Measurements from ENCODE around the gene NKAIN1.

DNA sequence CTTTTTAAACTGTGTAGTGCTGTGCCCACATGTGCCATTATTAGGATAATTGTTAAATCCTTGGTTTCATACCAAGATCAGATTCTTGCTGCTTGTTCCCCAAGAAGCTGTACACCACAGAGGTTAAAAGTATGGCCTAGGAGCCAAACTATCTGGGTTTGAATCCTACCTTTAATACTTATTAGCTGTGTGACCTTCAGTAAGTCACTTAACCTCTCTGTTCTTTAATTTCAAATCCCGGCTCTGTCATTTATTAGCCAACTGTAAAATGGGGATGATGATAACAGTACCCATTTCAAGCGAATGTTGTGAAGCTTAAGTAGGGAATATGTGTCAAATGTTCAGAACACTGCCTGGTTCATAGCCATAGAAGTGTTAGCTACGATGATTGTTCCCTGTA, 32.6 kb downstream of the NKAIN1 start:
- TF ChIP-seq CTCF (IDR thresholded peaks at IDR 0.05 in 2 of 3, conservative IDR thresholded peaks at IDR 0.05 in 1 of 3; ENCODE audit: borderline replicate concordance in 1 of 3, insufficient read depth in 1 of 3, low read depth in 2 of 3, low read length in 2 of 3) (no peak), YY1 (IDR thresholded peaks at IDR 0.05; ENCODE audit: extremely low read depth, insufficient replicate concordance, low read depth, low read length) (no peak), ZNF274 (IDR thresholded peaks at IDR 0.05; ENCODE audit: low read depth, low read length) (no peak), ZFX (IDR thresholded peaks at IDR 0.05) (no peak), TCF7L2 (IDR thresholded peaks at IDR 0.05; ENCODE audit: borderline replicate concordance, extremely low read depth, insufficient read depth, insufficient read length) (no peak), SIN3A (IDR thresholded peaks at IDR 0.05; ENCODE audit: low read depth) (no peak), ATF3 (IDR thresholded peaks at IDR 0.05) (no peak), CEBPB (IDR thresholded peaks at IDR 0.05; ENCODE audit: low read depth) (no peak), EZH2phosphoT487 (IDR thresholded peaks at IDR 0.05; ENCODE audit: borderline replicate concordance) (no peak), POLR2AphosphoS5 (IDR thresholded peaks at IDR 0.05; ENCODE audit: low read depth, low read length) (no peak)
- TF ChIP-seq, protein P1, sequence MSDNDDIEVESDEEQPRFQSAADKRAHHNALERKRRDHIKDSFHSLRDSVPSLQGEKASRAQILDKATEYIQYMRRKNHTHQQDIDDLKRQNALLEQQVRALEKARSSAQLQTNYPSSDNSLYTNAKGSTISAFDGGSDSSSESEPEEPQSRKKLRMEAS (IDR thresholded peaks at IDR 0.05): no peak
